K562 (cell line): ENCODE measurements around the gene NTRK3. TPM values are rescaled to one million over a fixed set of nuclear protein-coding genes. Genes with fewer than 3 reads are reported as not detected.

Experiments
- ATAC-seq: fragments of 200-7000 bp; cut with Tn5 transposase; 3 replicates; pipeline ENCODE4 v1.9.1; 2020; ENCODE audit warnings: moderate library complexity
- BruUV-seq: library from RNA; stranded (reverse); fragments of 400-500 nt; replicated peaks from 2 replicates; lab custom pipeline; 2021; lab: Mats Ljungman, UMichigan
- CTCF ChIA-PET: fragments of 300-600 bp; formaldehyde crosslinking; extraction: SDS; loops from one replicate; lab custom pipeline; 2021; ENCODE audit warnings: low intra/inter-chr PET ratio; lab: Yijun Ruan, JAX
- POLR2A ChIA-PET: fragments of 300-600, 350-650 bp; sonication (Branson Sonifier 250); formaldehyde crosslinking; extraction: SDS; loops from one replicate; lab custom pipeline; 2021; ENCODE audit warnings: antibody characterized with exemption, inconsistent platforms; lab: Yijun Ruan, JAX
- DNase-seq, 4 experiments: peaks; one replicate each; pipeline versions ENCODE4 v3.0.0 to v3.0.0-alpha.2; 2011 to 2018; ENCODE audit warnings: low spot score in 3 of 4, mixed read lengths in 3 of 4; ENCODE audit errors: extremely low read depth in 1 of 4
- FAIRE-seq: peaks from 2 replicates; lab custom pipeline; 2011; peaks lifted over from hg19 to GRCh38; lab: Jason Lieb, UNC
- H2AFZ ChIP-seq: 2 replicates; pipeline ENCODE4 v1.6.0; 2011; ENCODE audit warnings: low read depth, low read length, control low read depth, inconsistent platforms
- H3K27ac ChIP-seq: fragments of 200-600 bp; 3 replicates; pipeline ENCODE4 v1.8.0; 2011; ENCODE audit warnings: low read depth, mild to moderate bottlenecking, control low read depth, inconsistent platforms, low read length, moderate library complexity, mixed read lengths; ENCODE audit errors: extremely low read depth
- H3K27me3 ChIP-seq, 2 experiments: fragments of 300-600 bp in 1 of 2; 2 replicates in 1 of 2; 3 replicates in 1 of 2; pipeline versions ENCODE4 v1.6.0 to v1.8.0; 2011; ENCODE audit warnings: inconsistent platforms in 2 of 2, low read length in 2 of 2, mild to moderate bottlenecking in 1 of 2, mixed read lengths in 1 of 2, moderate library complexity in 1 of 2; ENCODE audit not compliant: control insufficient read depth in 2 of 2, insufficient read depth in 2 of 2
- H3K36me3 ChIP-seq: fragments of 300-600 bp; 3 replicates; pipeline ENCODE4 v1.8.0; 2011; ENCODE audit warnings: mild to moderate bottlenecking, low read length, inconsistent platforms; ENCODE audit not compliant: control insufficient read depth, insufficient read depth
- H3K4me1 ChIP-seq, 2 experiments: fragments of 200-600 bp in 1 of 2; replicated peaks in 1 of 2; 2 replicates in 1 of 2; 3 replicates in 1 of 2; pipeline versions ENCODE4 v1.5.1 to v1.8.0; 2011; ENCODE audit warnings: inconsistent platforms in 2 of 2, low read length in 2 of 2, mild to moderate bottlenecking in 1 of 2, mixed read lengths in 1 of 2, moderate library complexity in 1 of 2; ENCODE audit not compliant: control insufficient read depth in 2 of 2, insufficient read depth in 2 of 2
- H3K4me2 ChIP-seq: 2 replicates; pipeline ENCODE4 v1.6.1; 2011; ENCODE audit warnings: low read length, control low read depth, inconsistent platforms, mixed read lengths; ENCODE audit not compliant: insufficient read depth
- H3K4me3 ChIP-seq: fragments of 200-600 bp; sonication (generic), shearing (Covaris generic); 2 replicates; pipeline ENCODE4 v1.5.1; 2016; ENCODE audit warnings: control low read depth, inconsistent platforms
- H3K79me2 ChIP-seq: fragments of 200-600 bp; 3 replicates; pipeline ENCODE4 v1.8.0; 2011; ENCODE audit warnings: low read length, inconsistent platforms; ENCODE audit not compliant: control insufficient read depth, insufficient read depth
- H3K9ac ChIP-seq, 2 experiments: 2 replicates each; pipeline versions ENCODE4 v1.6.0 to v1.6.1; 2011; ENCODE audit warnings: low read depth in 2 of 2, low read length in 2 of 2, control low read depth in 1 of 2, inconsistent platforms in 1 of 2, mild to moderate bottlenecking in 1 of 2, mixed read lengths in 1 of 2; ENCODE audit not compliant: insufficient read depth in 1 of 2
- H3K9me1 ChIP-seq: one replicate; pipeline ENCODE4 v1.6.0; 2011; ENCODE audit warnings: inconsistent platforms, mild to moderate bottlenecking, low read length, moderate library complexity; ENCODE audit not compliant: control insufficient read depth, insufficient read depth
- H3K9me3 ChIP-seq: replicated peaks from 2 replicates; pipeline ENCODE4 v1.5.1; 2011; ENCODE audit warnings: low read depth, low read length, inconsistent platforms; ENCODE audit not compliant: control insufficient read depth, insufficient read depth
- H4K20me1 ChIP-seq: replicated peaks from 2 replicates; pipeline ENCODE4 v1.6.1; 2011; ENCODE audit warnings: low read length, inconsistent platforms, mixed read lengths; ENCODE audit not compliant: control insufficient read depth, insufficient read depth
- CHD4 ChIP-seq: fragments of 200-600 bp; sonication (generic); IDR thresholded peaks from 3 replicates; pipeline ENCODE4 v1.6.1; 2012; ENCODE audit warnings: low read depth, mild to moderate bottlenecking, mixed read lengths, low read length, inconsistent platforms; ENCODE audit not compliant: insufficient read depth, insufficient replicate concordance, poor library complexity, severe bottlenecking
- CUX1 ChIP-seq: fragments of 200-800 bp; sonication (Bioruptor generic); IDR thresholded peaks from 2 replicates; pipeline ENCODE4 v1.6.1; 2016; ENCODE audit warnings: missing genetic modification characterization, missing compliant biosample characterization
- HDAC1 ChIP-seq, 2 experiments: fragments of 450-650 bp; IDR thresholded peaks; 2 replicates each; pipeline ENCODE4 v1.6.1; 2016 to 2017; ENCODE audit warnings: inconsistent platforms in 1 of 2, mild to moderate bottlenecking in 1 of 2, moderate library complexity in 1 of 2
- HMBOX1 ChIP-seq: sonication (generic); IDR thresholded peaks from 2 replicates; pipeline ENCODE4 v1.6.1; 2016
- HNRNPLL ChIP-seq: fragments of 200-400 bp; formaldehyde crosslinking; IDR thresholded peaks from 2 replicates; pipeline ENCODE4 v1.6.1; 2017; ENCODE audit warnings: low read length, low read depth, mild to moderate bottlenecking; ENCODE audit not compliant: poor library complexity, severe bottlenecking
- LARP7 ChIP-seq: fragments of 450-650 bp; IDR thresholded peaks from 2 replicates; pipeline ENCODE4 v1.6.1; 2016
- NR3C1 ChIP-seq: sonication (generic); formaldehyde crosslinking; IDR thresholded peaks from 2 replicates; pipeline ENCODE4 v1.8.1; 2022; ENCODE audit warnings: missing genetic modification reagents
- POLR2A ChIP-seq: fragments of 450-650 bp; conservative IDR thresholded peaks from 2 replicates; pipeline ENCODE4 v1.6.1; 2016
- STAG1 ChIP-seq: sonication (generic); formaldehyde crosslinking; IDR thresholded peaks from 2 replicates; pipeline ENCODE4 v1.5.0; 2020; ENCODE audit warnings: missing genetic modification reagents, borderline replicate concordance
- TAF1 ChIP-seq: IDR thresholded peaks from 2 replicates; pipeline ENCODE4 v1.6.1; 2011; ENCODE audit warnings: mild to moderate bottlenecking, low read length, moderate library complexity; ENCODE audit not compliant: insufficient read depth, control insufficient read depth, severe bottlenecking; ENCODE audit errors: extremely low read depth
- TCF7 ChIP-seq: sonication (generic); IDR thresholded peaks from 2 replicates; pipeline ENCODE4 v1.6.1; 2016; ENCODE audit warnings: antibody characterized with exemption, borderline replicate concordance
- ZBTB1 ChIP-seq: sonication (generic); formaldehyde crosslinking; IDR thresholded peaks from 2 replicates; pipeline ENCODE4 v1.8.1; 2023; ENCODE audit warnings: missing genetic modification reagents, low read depth, mild to moderate bottlenecking, borderline replicate concordance
- ZKSCAN8 ChIP-seq: fragments of 200-800 bp; sonication (Bioruptor generic); IDR thresholded peaks from 2 replicates; pipeline ENCODE4 v1.6.1; 2016; ENCODE audit warnings: missing genetic modification characterization, missing compliant biosample characterization
- ZNF586 ChIP-seq: fragments of 450-650 bp; formaldehyde crosslinking; conservative IDR thresholded peaks from 2 replicates; pipeline ENCODE4 v1.4.0; 2020; ENCODE audit warnings: mild to moderate bottlenecking, moderate library complexity
- ZNF740 ChIP-seq, 3 experiments: fragments of 200-800 bp in 1 of 3; sonication (Bioruptor generic) in 1 of 3; sonication (generic) in 1 of 3; formaldehyde crosslinking in 1 of 3; IDR thresholded peaks; 2 replicates each; pipeline versions ENCODE4 v1.6.1 to v1.8.0; 2016 to 2022; ENCODE audit warnings: mild to moderate bottlenecking in 2 of 3, missing compliant biosample characterization in 2 of 3, missing genetic modification characterization in 2 of 3, missing genetic modification reagents in 1 of 3
- WGBS: fragments of 100-300 bp; shearing (Covaris generic); methylation state at CpG from one replicate; pipeline ENCODE4 v1.1.6; 2016; ENCODE audit warnings: low coverage, mixed read lengths; ENCODE audit not compliant: insufficient coverage; ENCODE audit errors: missing lambda C conversion rate; 5-methylcytosine and 5-hydroxymethylcytosine counted together
- in situ Hi-C: fragments of 300-500 bp; cut with MboI; formaldehyde crosslinking; loops from 4 replicates; pipeline ENCODE4 v1.15.0; 2018; ENCODE audit warnings: inconsistent platforms, mixed read lengths
- intact Hi-C: fragments of 100-400 bp; cut with micrococcal nuclease; formaldehyde crosslinking; loops from 2 replicates; pipeline ENCODE4 v1.14.2; 2022
- polyA plus RNA-seq, 8 experiments: library from polyadenylated mRNA; depleted of rRNA in 4 of 8; stranded (reverse) in 5 of 8; unstranded in 3 of 8; fragments of >200 nt; fragmentation: Nextera tagmentation in 2 of 8; fragmentation: Illumina TruSeq in 1 of 8; extraction: Ambion mirVana in 2 of 8; extraction: Trizol in 1 of 8; gene quantifications; 2 replicates each; pipeline versions ENCODE4 v1.2.1 to v1.2.3, GENCODE V29; 2011 to 2014; ENCODE audit warnings: inconsistent platforms in 1 of 8, missing spikeins in 1 of 8
- total RNA-seq, 7 experiments: library from RNA; depleted of rRNA in 6 of 7; stranded (reverse); fragments of >200 nt in 6 of 7; fragmentation: Illumina TruSeq in 2 of 7; extraction: Trizol in 2 of 7; gene quantifications; 2 replicates each; pipeline versions ENCODE4 v1.2.1 to v1.2.3, GENCODE V29; 2011 to 2021; ENCODE audit warnings: low replicate concordance in 1 of 7

The NTRK3 gene
- total and polyA plus RNA-seq, 9 of the 15 experiments (the other 6 are each of a cell fraction or from before 2014, with no cell fraction given): 0.11 to 0.13 TPM; not detected in 7

- TF ChIP-seq ZNF586 (CRISPR knock-in tag) (no peak), HDAC1 (IDR thresholded peaks at IDR 0.05) (no peak), ZBTB1 (CRISPR knock-in tag) (no peak), NR3C1 (CRISPR knock-in tag) (no peak), STAG1 (CRISPR knock-in tag) (no peak), TAF1 (no peak)
These were observed 395.8 kb downstream of the NTRK3 start (continued) for GRCh38 chr15:87860743-87861142.

- no peaks in the 10 kb centered on the region for H3K36me3 ChIP-seq
- WGBS: 0% methylated on average over 2 of the region's 2 CpGs
- intact Hi-C loops: no loop called here
- H3K9me1 ChIP-seq: no peaks in the 10 kb centered on the region
- no peaks in the 10 kb centered on the region for H3K79me2 ChIP-seq
- H3K4me1 ChIP-seq: no peaks in the 10 kb centered on the region
- H3K9ac ChIP-seq: no peak overlapping the region
- H3K4me3 ChIP-seq: no peak overlapping the region
- H3K27me3 ChIP-seq: no peaks in the 10 kb centered on the region
- in situ Hi-C loops: no loop called here
- ATAC-seq (no peak), DNase-seq (no peak), FAIRE-seq (no peak)
- no TSS peak for BruUV-seq
- ChIA-PET POLR2A (no interaction called here), CTCF (no interaction called here)
- H4K20me1 ChIP-seq: no peaks in the 10 kb centered on the region
- H3K4me2 ChIP-seq: no peak overlapping the region
- H3K9me3 ChIP-seq: no peaks in the 10 kb centered on the region
- H2AFZ ChIP-seq: no peak overlapping the region
- H3K27ac ChIP-seq: no peak overlapping the region
- TF ChIP-seq NR3C1 (CRISPR knock-in tag) (no peak), ZNF740 (CRISPR knock-in tag; IDR thresholded peaks at IDR 0.05) (no peak), ZNF740 (tag; IDR thresholded peaks at IDR 0.05) (no peak), HMBOX1 (no peak), CUX1 (no peak), LARP7 (no peak), ZKSCAN8 (CRISPR knock-in tag) (no peak), POLR2A (no peak), TCF7 (no peak), CHD4 (no peak), HNRNPLL (no peak)
These were observed 397.9 kb downstream of the NTRK3 start for GRCh38 chr15:87858651-87859050.
